PC-9 (cell line): ENCODE data around the gene CCDC158.

Experiments used
- EZH2 ChIP-seq: fragments of 200-600 bp; sonication (generic); IDR thresholded peaks from 2 replicates; pipeline ENCODE4 v1.8.0; 2017; ENCODE audit warnings: antibody characterized with exemption, low read depth
- TF ChIP-seq, protein P1 (sequence below): fragments of 200-600 bp; sonication (generic); conservative IDR thresholded peaks from 2 replicates; pipeline ENCODE4 v1.6.1; 2017; ENCODE audit warnings: mixed run types, antibody characterized with exemption, mild to moderate bottlenecking, moderate library complexity

- TF ChIP-seq, protein P1, sequence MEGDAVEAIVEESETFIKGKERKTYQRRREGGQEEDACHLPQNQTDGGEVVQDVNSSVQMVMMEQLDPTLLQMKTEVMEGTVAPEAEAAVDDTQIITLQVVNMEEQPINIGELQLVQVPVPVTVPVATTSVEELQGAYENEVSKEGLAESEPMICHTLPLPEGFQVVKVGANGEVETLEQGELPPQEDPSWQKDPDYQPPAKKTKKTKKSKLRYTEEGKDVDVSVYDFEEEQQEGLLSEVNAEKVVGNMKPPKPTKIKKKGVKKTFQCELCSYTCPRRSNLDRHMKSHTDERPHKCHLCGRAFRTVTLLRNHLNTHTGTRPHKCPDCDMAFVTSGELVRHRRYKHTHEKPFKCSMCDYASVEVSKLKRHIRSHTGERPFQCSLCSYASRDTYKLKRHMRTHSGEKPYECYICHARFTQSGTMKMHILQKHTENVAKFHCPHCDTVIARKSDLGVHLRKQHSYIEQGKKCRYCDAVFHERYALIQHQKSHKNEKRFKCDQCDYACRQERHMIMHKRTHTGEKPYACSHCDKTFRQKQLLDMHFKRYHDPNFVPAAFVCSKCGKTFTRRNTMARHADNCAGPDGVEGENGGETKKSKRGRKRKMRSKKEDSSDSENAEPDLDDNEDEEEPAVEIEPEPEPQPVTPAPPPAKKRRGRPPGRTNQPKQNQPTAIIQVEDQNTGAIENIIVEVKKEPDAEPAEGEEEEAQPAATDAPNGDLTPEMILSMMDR, result no peak
- TF ChIP-seq EZH2, result no peak
Measured at GRCh38 chr4:76307660-76308014, 113.3 kb downstream of the CCDC158 start.
